Ammon's horn (tissue), 1 donor: ENCODE measurements around the gene MYL3.
A peak's percentile ranks its signal among the peaks of the same experiment; 100 is the strongest.

ENCODE experiments used
- DNase-seq: peaks from one replicate; pipeline ENCODE4 v3.0.0-alpha.2; 2016; ENCODE audit warnings: low spot score

MYL3 gene

DNA sequence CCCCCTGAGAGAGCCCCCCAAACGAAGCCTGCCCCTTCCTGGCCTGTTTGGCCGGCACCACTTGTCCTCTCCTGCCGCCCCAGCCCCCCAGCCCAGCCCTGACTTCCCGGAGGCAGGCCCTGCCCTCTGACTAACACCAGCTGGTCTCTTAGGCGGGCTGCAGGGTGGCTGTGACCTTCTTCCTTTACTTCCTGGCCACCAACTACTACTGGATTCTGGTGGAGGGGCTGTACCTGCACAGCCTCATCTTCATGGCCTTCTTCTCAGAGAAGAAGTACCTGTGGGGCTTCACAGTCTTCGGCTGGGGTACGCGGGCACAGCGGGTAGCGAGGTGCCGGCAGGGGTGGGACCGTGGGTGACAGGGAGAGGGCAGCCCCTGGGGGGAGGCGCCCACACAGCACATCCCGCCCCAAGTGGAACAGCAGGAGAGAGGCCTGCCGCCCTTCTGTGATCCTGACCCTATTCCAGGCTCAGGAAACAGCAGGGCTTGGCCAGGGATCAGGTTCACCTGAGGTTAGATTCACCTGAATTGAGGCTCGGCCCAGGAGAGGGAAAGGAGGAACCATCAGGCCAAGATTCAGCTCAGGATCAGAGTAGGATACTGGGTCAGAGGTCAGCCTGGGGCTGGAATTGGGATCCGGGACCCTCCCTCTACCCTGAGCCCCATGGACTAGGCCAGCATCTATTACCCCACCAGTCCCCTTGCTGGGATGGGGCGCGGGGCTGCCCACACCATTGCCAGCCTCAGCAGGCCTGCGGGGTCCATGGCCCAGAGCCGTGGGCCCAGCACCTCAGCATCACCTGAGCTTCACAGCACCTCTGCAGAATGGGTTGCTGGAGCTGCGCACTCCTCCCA lies 36.1 kb upstream of the MYL3 start:
- no peak for DNase-seq

DNA sequence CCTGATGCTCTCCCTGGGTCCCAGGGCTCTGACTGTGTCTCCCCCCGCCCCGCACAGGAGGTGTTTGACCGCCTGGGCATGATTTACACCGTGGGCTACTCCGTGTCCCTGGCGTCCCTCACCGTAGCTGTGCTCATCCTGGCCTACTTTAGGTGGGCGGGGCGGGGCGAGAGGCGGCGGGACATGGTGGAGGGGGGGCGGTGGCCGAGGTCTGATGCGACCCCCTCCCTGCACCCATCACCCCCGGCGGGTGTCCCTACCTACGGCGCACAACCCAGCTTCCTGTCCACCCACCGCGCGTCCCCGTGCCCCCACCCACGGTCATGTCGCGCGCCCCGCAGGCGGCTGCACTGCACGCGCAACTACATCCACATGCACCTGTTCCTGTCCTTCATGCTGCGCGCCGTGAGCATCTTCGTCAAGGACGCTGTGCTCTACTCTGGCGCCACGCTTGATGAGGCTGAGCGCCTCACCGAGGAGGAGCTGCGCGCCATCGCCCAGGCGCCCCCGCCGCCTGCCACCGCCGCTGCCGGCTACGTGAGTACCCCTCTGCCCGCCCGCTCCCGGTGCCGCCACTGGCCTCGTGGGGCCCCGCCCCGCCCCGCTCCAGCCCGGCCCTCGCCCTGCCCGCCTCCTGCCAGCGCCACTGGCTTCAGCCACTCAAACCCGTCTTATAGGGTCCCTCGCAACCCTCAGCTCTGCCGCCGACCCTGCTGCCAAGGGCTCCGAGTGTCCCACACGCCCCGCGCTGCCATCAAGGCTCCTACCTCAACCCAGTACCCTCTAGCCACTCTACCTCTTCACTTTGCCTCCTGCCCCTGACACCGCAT lies 35.3 kb upstream of the MYL3 start:
- DNase-seq, result no peak

DNA sequence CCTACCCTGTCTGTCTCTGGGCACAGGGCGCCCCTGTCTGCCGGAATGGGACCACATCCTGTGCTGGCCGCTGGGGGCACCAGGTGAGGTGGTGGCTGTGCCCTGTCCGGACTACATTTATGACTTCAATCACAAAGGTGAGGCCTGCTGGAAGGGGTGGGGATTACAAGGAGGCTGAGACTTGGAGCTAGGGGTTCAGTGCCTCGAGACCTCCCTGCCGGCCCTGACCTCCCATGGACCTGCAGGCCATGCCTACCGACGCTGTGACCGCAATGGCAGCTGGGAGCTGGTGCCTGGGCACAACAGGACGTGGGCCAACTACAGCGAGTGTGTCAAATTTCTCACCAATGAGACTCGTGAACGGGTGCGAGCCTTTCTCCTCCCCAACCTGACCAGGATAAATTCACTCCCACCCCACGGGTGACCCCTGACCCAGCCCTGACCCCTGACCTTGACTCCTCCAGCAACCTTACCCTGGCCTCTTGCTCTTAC lies 34.6 kb upstream of the MYL3 start:
- no peak for DNase-seq

DNA sequence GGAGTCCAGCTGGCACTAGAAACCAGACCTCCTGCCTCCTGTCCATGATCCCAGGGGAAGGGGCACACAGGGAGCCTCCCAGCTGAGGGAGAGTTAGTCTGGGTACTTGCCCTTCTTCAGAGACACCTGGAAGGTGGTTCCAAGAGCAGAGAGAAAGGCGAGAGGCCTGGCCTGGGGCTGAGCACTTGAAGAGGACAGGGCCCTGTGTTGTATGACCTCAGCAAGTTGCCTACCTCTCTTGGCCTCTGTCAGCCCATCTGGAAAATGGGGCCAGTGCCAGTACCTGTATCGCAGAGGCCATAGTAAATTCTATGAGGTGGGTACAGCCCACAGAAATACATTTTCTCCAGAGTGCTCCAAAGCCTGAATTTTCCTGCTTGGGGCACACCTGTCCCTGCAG lies 33.8 kb upstream of the MYL3 start:
- DNase-seq, result no peak

DNA sequence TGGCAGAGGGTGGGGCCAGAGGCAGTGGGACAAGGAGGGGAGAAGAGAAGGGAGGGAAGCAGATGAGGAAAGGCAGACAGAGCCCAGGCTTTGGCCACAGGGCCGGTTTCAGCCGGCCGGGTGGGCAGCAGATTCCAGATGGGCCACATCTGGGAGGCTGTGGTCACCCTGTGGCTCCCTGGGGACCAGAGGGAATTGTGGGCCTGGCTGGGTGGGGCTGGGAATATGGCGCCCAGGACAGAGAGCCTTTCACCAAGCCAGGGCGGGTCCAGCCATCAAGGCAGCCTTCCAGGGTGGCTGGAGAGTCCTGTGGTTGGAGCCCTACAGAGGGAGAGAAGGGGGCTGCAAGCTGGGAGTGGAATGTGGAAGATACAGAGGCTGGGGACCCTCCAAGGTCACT lies 33.1 kb upstream of the MYL3 start:
- DNase-seq, result no peak

DNA sequence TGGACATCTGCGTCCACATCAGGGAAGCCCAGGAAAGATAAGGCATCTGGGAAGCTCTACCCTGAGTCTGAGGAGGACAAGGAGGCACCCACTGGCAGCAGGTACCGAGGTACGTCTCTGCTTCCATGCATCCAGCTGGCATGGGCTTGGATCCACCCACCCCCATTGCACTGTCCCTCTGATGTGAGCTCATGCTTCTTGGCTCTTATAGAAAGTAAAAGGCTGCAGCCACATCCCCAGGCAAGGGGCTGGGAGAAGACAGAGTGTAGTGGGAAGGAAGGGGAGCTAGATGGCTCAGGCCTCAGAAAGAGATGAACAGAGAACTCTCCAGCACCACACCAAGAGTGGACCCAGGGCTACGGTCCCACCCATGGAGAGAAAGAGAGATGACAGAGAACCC lies 32.5 kb upstream of the MYL3 start:
- no peak for DNase-seq

DNA sequence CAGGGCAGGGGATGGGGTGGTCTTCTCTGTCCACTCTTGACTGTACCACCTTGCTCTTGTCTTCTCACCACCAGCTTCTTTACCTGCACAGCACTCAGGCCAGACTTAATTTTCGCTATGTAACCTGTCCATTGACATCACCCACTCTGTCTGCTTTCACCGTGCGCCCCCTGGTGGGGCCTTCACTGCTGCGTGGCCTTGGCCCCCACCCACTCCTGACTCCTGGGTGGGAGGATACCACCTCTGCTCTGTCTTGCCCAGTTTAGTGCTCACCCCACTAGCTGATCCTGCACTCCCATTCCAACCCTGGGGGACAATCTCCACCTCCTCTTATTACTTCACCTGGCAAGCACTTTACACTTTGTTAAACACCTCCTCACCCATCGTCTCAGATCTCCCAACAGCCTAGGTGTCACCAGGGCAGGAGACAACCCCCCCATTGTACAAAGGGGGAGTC lies 32.0 kb upstream of the MYL3 start:
- DNase-seq, result peak; percentile 43

DNA sequence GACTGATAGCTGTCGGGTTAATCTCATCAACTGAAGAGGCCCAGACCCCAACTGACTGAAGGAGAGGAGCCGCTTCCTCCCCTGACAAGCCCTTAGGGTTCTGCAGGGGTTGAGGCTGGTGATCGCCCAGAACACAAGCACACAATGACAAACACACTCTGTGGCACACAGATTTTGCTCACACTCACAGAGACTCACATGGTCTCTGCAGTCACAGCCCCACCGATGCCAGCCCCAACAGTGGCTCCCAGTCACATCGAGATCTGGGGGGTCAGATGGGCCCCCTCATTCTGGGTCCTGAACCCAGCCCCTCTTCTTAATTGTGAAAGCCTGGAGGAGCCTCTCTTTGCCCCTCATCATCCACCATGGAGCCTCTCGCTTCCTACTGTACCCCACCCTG lies 31.0 kb upstream of the MYL3 start:
- no peak for DNase-seq

DNA sequence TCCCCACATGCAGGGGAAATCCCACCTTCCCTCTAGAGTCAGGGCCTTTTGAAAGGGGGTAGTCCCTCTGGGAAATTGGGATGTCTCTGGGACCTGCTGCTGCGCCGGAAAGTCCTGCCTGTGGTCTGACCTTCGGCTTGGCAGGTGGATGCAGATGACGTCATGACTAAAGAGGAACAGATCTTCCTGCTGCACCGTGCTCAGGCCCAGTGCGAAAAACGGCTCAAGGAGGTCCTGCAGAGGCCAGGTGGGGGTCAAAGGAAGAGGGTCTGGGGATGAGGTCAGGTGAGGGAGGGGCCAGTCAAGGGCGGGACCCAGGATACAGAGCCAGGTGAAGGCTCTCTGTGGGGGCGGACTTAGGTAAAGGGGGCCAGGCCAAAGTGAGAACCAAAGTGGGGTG lies 30.5 kb upstream of the MYL3 start:
- DNase-seq, result no peak

DNA sequence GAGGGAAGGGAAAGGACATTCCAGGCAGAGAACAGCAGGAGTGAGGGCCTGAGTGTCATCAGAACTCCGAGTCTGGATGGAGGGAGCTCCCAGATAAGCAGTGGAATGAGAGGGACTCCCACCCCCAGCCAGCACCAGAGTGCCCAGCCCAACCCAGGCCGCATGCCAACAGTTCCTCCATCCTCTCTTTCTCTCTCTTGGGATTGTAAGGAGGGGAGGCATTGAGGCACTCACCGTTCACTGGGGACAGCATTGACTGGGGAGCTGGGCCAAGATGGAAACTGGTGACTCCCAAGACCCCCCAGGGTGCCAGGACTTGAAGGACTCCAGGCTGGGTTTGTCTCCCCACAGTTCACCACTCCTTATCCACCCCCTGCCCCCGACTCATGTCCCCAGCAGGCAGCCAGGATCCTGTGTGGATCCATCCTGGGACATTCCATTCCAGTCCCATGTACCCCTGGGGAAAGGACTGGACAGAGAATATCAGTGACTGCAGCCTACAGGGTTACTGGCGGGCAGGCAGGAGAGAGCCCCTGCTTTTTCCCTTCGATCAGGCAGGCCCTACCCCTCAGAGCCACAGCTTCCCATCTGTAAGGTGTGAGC lies 30.0 kb upstream of the MYL3 start:
- DNase-seq, result no peak

DNA sequence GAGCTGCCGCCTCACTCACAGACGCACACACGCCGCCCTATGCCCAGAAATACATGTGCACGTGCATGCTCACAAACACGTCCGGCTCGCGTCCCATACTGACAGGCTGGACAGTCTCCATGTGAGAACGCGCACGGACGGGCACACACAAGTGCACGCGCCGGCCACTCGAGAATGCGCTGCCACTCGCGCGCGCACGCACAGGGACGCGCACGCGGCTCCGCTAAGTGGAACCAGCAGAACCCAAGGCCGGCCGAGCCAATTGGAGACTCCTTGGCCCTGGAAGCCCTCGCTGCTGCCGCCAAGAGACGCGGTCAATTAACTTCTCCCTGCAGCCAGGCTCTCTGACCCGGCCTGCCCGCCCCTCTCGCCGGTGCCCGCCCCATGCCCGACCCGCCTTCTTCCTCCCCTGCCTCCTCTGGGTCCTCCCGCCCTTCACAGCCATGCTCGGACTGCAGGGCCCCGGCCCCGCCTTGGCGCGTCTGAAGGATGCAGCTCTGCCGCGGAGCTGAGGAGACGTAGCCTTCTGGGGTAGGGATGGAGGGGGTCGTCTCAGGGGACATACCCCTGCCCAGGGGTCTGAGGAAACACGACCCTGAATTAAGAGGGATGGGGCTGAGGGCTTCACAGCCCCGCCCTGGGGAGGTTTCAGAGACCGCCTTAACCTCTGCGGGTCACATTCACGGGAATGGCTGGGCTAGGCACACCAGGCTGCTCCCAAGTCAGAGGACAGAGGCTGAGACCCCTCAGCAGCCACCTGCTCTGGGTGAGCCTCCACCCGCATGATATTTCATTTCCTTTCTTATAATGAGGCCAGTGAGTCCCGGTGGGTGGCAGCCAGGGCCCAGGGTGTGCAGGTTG lies 29.3 kb upstream of the MYL3 start:
- DNase-seq, result peak; percentile 82

DNA sequence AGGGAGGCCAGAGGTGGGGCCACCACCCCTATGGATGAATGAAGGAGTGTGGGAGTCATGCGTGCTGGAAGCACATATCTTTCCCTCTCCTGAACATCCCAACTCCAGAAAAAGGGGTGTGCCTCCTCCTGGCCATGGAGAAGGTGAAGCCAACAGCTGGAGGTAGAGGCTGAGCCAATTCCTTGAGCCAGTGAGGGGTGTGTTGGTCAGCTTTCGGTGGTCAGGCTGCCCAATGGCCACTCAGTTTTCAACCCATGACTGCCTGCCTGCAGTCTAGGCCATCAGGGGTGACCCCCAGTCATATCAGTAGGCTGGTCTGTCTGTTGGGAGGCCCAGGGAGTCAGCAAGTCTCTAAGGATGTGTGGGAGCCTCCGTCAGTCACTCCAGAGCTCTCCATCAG lies 27.9 kb upstream of the MYL3 start:
- DNase-seq, result no peak

DNA sequence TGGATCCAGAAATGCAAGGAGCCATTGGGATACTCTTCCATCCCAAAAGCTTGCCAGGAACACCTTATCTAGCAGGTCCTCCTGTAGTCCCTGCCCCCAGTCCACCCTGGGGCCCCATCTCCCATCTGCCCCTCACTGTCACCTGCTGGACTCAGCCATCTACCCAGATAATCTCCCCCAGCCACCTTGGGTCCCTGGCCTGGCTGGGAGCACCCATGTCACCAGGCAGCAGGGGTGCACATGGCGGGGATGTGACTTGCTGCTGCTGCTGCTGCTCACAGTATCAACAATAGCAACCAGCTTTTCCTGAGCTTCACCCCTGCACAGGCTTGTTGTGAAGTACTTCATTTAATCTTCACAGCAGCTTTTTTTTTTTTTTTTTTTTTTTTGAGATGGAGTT lies 26.9 kb upstream of the MYL3 start:
- no peak for DNase-seq

DNA sequence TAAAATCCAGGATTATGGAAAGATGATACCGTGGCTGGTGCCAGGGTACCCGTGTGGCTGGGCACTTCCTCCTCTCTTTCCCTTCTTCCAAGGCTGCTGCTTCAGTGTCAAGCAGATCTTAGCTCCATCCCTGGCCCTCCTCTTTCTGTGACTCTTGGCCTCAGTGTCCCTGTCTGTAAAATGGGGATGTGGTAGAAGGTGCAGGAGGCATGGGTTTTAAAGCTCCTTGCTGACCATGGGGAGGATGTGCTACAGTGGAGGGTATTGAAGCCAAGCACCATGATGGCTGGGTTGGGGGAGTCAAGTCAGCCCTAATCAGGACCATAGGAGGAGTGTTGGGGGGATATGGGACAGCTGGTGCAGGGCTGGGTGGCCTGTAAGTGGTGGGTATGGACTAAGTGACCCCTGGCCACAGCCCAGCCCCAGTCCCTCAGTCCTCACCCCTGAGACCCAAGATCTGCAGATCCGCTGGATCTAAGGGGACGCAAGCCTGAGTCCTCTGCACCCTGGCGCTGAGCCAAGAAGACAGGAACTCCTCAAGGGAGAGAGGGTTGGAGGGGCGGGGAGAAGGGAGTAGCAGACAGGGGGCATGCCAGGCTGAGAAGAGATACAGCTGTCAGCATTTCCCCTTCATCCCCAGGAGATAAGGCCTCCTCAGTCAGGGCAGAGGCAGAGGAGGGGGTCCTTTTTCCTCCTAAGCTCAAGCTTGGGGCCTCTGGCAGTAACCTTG lies 26.3 kb upstream of the MYL3 start:
- DNase-seq, result no peak

DNA sequence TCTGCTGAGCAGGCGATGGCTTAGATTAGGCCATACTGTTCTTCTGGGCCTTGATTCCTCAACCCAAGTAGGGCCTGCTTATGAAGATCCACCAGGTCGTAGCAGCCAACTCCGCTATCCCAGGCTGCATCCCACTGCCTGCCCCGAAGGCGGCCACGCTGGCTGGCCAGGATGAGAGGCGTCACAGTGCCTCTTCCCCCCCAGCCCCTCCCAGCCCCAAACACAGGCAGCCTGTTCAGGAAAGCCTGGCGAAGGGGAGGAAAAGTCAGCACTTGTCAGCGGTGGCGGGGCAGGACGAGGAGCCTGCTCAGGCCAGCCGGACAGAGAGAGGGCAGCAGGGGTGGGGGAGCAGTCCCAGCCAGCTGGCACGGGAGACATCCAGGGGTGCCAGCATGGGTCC lies 25.5 kb upstream of the MYL3 start:
- DNase-seq, result no peak

DNA sequence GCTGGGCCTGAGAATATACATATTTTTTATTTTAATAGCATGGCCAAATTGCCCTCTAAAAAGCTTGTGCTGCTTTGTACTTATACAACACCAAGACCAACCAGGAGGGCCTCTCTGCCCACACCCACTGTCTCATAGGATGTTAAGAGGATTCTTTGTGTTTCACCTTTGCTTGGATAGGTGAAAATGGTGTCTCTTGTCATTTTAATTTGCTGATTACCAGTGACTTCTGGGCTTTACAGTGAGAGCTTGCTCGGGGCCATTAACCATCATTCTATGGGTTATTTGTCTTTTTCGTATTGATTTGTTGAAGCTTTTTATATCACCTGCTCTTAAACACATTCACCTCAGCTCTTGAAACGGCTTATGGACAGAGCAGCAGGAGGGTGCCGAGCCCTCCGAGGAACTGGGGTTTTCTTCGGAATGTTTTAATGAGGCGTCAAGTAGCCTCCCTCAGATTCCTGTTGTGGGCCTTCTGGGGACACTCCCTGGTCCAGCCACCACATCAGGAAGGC lies 24.8 kb upstream of the MYL3 start:
- DNase-seq, result no peak

DNA sequence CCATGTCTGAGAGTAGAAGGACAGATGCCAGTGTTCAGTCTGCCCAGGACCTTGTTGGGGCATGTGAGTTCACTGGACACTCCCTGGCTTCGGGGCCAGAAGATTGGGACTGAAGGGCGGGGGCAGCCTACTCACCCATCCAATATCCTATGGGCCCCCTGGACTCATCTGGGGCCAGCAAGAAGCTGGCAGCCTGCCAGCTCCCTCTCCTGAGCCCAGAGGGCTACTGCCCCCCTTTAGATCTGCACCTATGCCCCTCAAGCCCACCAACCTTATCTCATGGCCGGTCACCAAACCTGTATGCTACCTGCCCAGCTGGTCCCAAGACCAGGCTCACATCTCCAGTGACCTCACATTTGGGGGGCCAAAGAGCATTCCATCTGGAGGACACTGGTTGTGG lies 22.4 kb upstream of the MYL3 start:
- no peak for DNase-seq

DNA sequence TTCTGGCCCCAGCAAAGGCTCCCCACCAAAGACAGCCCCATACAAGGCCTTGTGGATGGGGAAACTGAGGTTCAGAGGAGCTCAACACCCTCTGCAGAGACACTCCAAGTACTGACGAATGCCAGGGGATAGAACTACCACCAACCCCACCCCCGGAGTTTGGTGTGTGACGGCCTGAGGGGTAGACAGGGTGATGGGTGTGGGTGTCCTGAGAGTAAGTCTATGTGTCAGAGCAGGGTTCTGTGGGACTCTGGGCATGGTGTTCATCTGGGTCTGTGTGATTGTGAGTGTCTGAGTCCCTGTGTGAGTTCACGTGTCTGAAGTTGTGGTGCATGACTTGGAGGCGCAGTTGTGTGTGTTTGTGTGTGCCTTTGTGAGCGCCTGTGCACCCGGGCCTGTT lies 21.7 kb upstream of the MYL3 start:
- DNase-seq, result no peak

DNA sequence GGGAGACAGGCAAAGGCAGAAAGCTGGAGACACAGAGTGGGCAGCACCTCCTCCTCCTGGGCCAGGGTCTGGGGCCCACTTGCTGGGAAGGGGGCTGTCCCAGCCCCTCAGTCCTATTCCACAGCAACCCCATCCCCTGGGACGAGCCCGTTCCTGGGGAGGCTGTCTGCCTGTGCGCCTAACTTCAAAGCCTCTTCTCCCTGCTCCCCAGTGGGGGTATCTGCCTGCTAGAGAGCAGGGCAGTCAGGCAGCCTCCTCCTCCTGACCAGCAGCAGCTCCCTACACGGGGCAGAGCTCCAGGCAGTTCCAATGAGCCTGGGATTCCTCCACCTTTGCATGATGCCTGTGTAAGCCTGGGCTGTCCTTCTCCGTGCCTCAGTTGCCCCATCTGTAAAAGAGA lies 21.2 kb upstream of the MYL3 start:
- no peak for DNase-seq

DNA sequence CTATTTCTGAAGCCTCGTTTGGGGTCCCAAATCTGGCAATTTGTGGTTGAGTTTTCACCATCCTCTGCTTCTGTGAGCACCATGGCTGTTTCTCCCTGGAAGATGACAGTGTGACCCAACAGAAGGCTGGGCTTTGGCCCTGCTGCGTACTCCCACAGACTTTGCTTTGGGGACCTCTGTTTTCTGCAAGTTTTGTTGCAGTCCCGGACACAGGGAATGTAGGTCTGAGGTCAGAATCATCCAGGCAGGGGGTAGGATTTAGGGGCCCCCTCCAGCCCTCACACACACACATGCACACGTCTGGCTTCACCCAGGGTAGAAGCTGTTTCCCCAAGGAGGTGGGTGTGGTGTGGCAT lies 20.6 kb upstream of the MYL3 start:
- DNase-seq, result no peak
